Measurements from ENCODE around the gene MAD1L1. TPM values are rescaled to one million over a fixed set of nuclear protein-coding genes. Genes with fewer than 3 reads are reported as not detected.

The MAD1L1 gene
- total and polyA plus RNA-seq, 2 of the 8 experiments (the other 6 are each of a cell fraction or from before 2014, with no cell fraction given), result 40.4 to 44.6 TPM

GRCh38 chr7:1923409-1924257, 309.1 kb downstream of the MAD1L1 start (continued):
- TF ChIP-seq CHD1 (IDR thresholded peaks at IDR 0.05; ENCODE audit: low read depth, low read length) (no peak), NANOG (IDR thresholded peaks at IDR 0.05; ENCODE audit: insufficient read depth, low read depth, low read length, poor library complexity, severe bottlenecking) (no peak)
